GF-D8 (cell line): ENCODE measurements around the gene DCBLD1.
"Not testable (repeated sequence)": the region's sequence is repeated elsewhere in the genome, so short reads cannot be mapped to it uniquely, and the experiment has no call there.

Experiments used
- DNase-seq: peaks from one replicate; lab custom pipeline; 2025; lab: John Stamatoyannopoulos, UW

The DCBLD1 gene

GRCh38 chr6:117501722-117502121 is 19.2 kb downstream of the DCBLD1 start:
- DNase-seq = no peak

- no peak for DNase-seq
Measured at GRCh38 chr6:117502580-117502979, 20.1 kb downstream of the DCBLD1 start.

- no peak for DNase-seq
Measured at GRCh38 chr6:117503211-117503610, 20.7 kb downstream of the DCBLD1 start.

GRCh38 chr6:117504478-117505144 is 22.1 kb downstream of the DCBLD1 start:
- DNase-seq = no peak

GRCh38 chr6:117505311-117505710 is 22.8 kb downstream of the DCBLD1 start:
- no peak for DNase-seq

GRCh38 chr6:117506180-117506835 is 23.8 kb downstream of the DCBLD1 start:
- no peak for DNase-seq

- DNase-seq = no peak
Measured at GRCh38 chr6:117506907-117507306, 24.4 kb downstream of the DCBLD1 start.

- no peak for DNase-seq
Measured at GRCh38 chr6:117508450-117508971, 26.0 kb downstream of the DCBLD1 start.

- DNase-seq = no peak
Measured at GRCh38 chr6:117509021-117509420, 26.5 kb downstream of the DCBLD1 start.

GRCh38 chr6:117512056-117512828 is 29.8 kb downstream of the DCBLD1 start:
- DNase-seq = no peak

GRCh38 chr6:117512987-117513573 is 30.6 kb downstream of the DCBLD1 start:
- no peak for DNase-seq

GRCh38 chr6:117513778-117514365 is 31.4 kb downstream of the DCBLD1 start:
- DNase-seq = no peak

- DNase-seq = no peak
Measured at GRCh38 chr6:117514655-117515054, 32.2 kb downstream of the DCBLD1 start.

GRCh38 chr6:117515326-117515725 is 32.9 kb downstream of the DCBLD1 start:
- DNase-seq = no peak

- not testable (repeated sequence) for DNase-seq
Measured at GRCh38 chr6:117517995-117518394, 35.5 kb downstream of the DCBLD1 start.

GRCh38 chr6:117518870-117519269 is 36.4 kb downstream of the DCBLD1 start:
- no peak for DNase-seq

GRCh38 chr6:117520603-117521395 is 38.3 kb downstream of the DCBLD1 start:
- no peak for DNase-seq

GRCh38 chr6:117521791-117522502 is 39.5 kb downstream of the DCBLD1 start:
- DNase-seq = no peak

GRCh38 chr6:117525607-117526006 is 43.1 kb downstream of the DCBLD1 start:
- no peak for DNase-seq

- no peak for DNase-seq
Measured at GRCh38 chr6:117530467-117531242, 48.2 kb downstream of the DCBLD1 start.
